ENCODE data around the gene HCRTR1.

GRCh38 chr1:31576201-31576669, 41.3 kb upstream of the HCRTR1 start, which contains the start of gene TINAGL1:
- TF ChIP-seq, protein P1, sequence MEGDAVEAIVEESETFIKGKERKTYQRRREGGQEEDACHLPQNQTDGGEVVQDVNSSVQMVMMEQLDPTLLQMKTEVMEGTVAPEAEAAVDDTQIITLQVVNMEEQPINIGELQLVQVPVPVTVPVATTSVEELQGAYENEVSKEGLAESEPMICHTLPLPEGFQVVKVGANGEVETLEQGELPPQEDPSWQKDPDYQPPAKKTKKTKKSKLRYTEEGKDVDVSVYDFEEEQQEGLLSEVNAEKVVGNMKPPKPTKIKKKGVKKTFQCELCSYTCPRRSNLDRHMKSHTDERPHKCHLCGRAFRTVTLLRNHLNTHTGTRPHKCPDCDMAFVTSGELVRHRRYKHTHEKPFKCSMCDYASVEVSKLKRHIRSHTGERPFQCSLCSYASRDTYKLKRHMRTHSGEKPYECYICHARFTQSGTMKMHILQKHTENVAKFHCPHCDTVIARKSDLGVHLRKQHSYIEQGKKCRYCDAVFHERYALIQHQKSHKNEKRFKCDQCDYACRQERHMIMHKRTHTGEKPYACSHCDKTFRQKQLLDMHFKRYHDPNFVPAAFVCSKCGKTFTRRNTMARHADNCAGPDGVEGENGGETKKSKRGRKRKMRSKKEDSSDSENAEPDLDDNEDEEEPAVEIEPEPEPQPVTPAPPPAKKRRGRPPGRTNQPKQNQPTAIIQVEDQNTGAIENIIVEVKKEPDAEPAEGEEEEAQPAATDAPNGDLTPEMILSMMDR (IDR thresholded peaks at IDR 0.05): no peak
- peak in 3 of 4 donors; percentile 33 to 84 (median 63) for TF ChIP-seq POLR2A (IDR thresholded peaks at IDR 0.05)

Data from esophagus squamous epithelium (tissue), 4 donors.